Effector memory CD8-positive, alpha-beta T cell (primary cell): ENCODE measurements around the gene SYNE1.
A peak's percentile ranks its signal among the peaks of the same experiment; 100 is the strongest.

ENCODE experiments used
- ATAC-seq: fragments of 150-1000 bp; cut with Tn5 transposase; replicated peaks from 2 replicates; pipeline ENCODE4 v1.10.0; 2021; ENCODE audit warnings: mild to moderate bottlenecking, moderate library complexity
- DNase-seq, 3 experiments: peaks; one replicate each; pipeline ENCODE4 v3.0.0; 2021
- H3K27ac Mint-ChIP-seq, 2 donors: one replicate each; pipeline ENCODE4 v1.8.0; 2022; ENCODE audit warnings: mild to moderate bottlenecking in 2 of 2, mixed read lengths in 2 of 2, moderate library complexity in 2 of 2
- H3K27me3 Mint-ChIP-seq, 2 donors: one replicate each; pipeline ENCODE4 v1.8.0; 2022; ENCODE audit warnings: mixed read lengths in 2 of 2
- H3K36me3 Mint-ChIP-seq: one replicate; pipeline ENCODE4 v1.8.0; 2022; ENCODE audit warnings: mild to moderate bottlenecking, moderate library complexity, mixed read lengths; ENCODE audit not compliant: insufficient read depth
- H3K4me1 Mint-ChIP-seq, 2 donors: one replicate each; pipeline ENCODE4 v1.8.0; 2022; ENCODE audit warnings: low read depth in 2 of 2, mixed read lengths in 2 of 2
- H3K4me3 Mint-ChIP-seq, 2 donors: one replicate each; pipeline ENCODE4 v1.8.0; 2022; ENCODE audit warnings: mild to moderate bottlenecking in 2 of 2, mixed read lengths in 2 of 2, moderate library complexity in 2 of 2
- H3K9me3 Mint-ChIP-seq, 2 donors: one replicate each; pipeline ENCODE4 v1.8.0; 2022; ENCODE audit warnings: mixed read lengths in 2 of 2

Gene SYNE1

DNA sequence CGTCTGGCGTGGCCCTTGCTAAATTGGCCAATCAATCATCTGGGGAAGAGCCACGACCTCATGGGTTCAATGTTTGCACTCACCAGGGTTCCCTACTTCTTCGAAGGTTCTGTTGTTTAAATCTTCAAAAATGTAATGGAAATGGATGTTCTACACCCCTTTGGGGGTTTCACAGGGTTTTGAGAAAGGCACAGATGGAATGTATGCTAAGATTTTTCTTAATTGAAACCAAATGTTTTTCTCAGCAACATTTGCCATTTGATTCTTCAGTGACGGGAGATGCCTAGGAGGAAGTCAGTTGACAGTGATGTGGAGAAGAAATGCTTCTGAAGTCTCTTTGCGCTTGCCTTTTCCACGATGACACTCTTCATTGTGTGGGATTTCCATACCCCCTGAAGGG lies 517.3 kb downstream of the SYNE1 start:
- H3K27me3 Mint-ChIP-seq = no peaks in the 10 kb centered on the region
- ATAC-seq (no peak), DNase-seq (no peak)
- peaks cover 39% of the 10 kb centered on the region for H3K36me3 Mint-ChIP-seq
- H3K27ac Mint-ChIP-seq = no peak overlapping the region
- H3K4me3 Mint-ChIP-seq = no peak overlapping the region
- peaks cover 0 to 7% of the 10 kb centered on the region in 2 donors for H3K4me1 Mint-ChIP-seq
- peaks cover 0 to 1% of the 10 kb centered on the region in 2 donors for H3K9me3 Mint-ChIP-seq

DNA sequence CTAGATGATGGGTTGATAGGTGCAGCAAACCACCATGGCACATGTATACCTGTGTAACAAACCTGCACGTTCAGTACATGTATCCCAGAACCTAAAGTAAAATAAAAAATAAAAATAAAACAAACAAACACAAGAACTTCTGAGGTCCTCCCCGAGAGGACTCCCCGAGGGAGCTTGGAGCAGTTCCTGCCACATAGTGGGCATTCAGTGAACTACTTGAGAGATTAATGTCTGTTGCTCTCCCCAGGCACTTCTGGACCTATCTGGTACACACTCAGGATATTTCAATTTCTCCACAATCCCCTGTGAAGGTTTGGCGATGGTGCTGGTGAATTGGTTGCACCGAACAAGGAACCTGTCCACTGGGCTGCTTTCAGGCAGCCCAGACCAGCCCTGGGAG lies 518.5 kb downstream of the SYNE1 start:
- H3K27me3 Mint-ChIP-seq = no peaks in the 10 kb centered on the region
- H3K36me3 Mint-ChIP-seq = peaks cover 31% of the 10 kb centered on the region
- ATAC-seq (no peak), DNase-seq (no peak)
- H3K4me3 Mint-ChIP-seq = no peak overlapping the region
- peaks cover 0 to 7% of the 10 kb centered on the region in 2 donors for H3K4me1 Mint-ChIP-seq
- H3K27ac Mint-ChIP-seq = peak overlapping the region in 1 of 2 donors; percentile 80
- H3K9me3 Mint-ChIP-seq = peaks cover 0 to 1% of the 10 kb centered on the region in 2 donors

DNA sequence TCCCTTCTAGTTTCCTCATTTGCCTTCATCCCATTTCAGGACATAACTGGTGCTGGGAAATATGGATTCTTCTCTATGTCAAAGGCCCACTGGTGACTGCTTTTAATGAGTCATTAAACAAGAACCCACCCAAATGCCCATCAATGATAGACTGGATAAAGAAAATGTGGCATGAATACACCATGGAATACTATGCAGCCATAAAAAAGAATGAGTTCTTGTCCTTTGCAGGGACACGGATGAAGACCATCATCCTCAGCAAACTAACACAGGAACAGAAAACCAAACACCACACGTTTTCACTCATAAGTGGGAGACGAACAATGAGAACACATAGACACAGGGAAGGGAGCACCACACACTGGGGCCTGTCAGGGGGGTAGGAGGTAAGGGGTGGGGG lies 518.9 kb downstream of the SYNE1 start:
- H3K4me3 Mint-ChIP-seq = no peak overlapping the region
- peaks cover 0 to 7% of the 10 kb centered on the region in 2 donors for H3K4me1 Mint-ChIP-seq
- peak overlapping the region in 1 of 2 donors; percentile 80 for H3K27ac Mint-ChIP-seq
- peaks cover 0 to 1% of the 10 kb centered on the region in 2 donors for H3K9me3 Mint-ChIP-seq
- DNase-seq (no peak), ATAC-seq (no peak)
- peaks cover 27% of the 10 kb centered on the region for H3K36me3 Mint-ChIP-seq
- no peaks in the 10 kb centered on the region for H3K27me3 Mint-ChIP-seq

DNA sequence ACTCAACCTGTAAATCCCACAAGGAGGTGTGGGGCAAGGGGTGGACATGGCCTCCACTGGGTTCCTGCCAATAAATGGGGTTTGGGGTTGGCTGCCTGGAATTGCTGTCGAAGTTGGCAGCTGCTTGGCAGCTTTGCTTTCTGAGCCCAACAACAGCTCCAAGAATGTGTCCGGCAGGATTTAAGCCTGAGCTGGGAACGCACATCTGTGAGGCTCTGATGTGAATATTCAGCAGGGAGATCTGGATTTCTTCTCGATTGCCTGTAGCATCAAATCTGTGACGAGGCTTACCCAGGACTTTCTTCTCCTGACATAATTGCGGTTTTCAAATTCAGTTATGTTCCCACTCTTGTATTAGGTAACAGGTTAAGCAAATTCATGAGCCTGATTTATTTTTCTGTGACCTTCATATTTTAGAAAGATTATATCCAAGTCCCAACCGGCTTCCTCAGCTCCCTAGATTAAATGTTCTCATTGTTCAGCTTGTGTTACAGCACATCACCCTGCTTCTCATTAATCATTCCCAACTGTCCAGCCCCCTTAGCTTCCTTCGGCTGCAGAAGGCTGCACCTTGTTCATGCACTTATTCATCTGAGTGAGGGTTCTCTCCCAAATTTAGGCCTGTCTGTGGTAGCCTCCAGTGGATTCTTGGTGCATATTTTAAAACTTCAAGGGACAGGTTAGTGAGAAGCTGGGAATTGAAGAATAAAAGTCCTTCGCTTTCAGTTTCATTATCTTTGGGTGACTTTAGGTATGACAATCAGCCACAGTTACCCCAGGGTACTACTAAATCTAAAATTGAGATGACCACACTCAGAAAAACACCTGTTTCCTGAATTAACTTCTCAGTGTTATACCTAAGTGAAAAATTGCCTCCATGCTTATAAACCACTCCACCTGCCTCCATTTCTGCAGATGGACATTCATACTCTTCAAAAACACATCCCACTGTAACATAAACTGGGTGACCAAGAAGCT lies 519.7 kb downstream of the SYNE1 start:
- Mint-ChIP-seq H3K27ac (peak overlapping the region in 1 of 2 donors; percentile 80), H3K36me3 (peaks cover 27% of the 10 kb centered on the region), H3K9me3 (peaks cover 0 to 1% of the 10 kb centered on the region in 2 donors), H3K4me3 (no peak overlapping the region), H3K27me3 (no peaks in the 10 kb centered on the region), H3K4me1 (peaks cover 0 to 7% of the 10 kb centered on the region in 2 donors)
- DNase-seq (no peak), ATAC-seq (no peak)

DNA sequence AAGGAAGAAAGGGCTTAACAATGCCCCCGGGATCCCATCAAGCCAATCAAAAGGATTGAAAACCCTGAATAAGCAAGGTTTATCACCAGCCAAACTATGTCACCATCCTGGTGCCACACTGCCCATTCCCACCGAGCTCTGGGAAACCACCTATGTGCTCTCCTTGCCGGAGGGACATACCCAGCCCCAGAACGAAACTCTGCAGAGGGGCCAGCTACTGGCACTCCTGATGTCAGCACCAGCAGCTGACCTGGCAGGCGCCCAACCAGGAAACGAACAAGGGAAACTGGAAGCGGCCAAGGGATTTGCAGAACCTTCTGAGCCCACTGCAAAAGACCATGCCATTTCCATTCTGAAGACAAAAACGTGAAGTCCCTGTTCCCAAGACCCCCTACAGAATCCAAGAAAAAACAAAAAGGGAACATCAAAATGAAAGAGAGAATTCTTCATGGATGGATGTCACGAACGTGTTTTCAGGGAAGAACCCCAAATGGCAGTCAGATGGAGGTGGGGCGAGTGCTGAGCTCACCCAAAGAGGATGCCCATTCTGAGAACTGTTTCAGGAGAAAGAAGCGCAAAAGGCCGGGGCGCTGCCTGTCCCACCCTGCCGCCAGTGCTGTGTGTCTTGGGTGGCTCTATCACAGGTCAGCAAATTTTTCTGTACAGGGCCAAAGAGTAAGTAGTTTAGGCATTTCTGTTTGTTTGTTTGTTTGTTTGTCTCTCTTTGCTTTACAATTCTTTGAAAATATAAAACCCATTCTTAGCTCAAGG lies 524.5 kb downstream of the SYNE1 start:
- H3K4me1 Mint-ChIP-seq = no peaks in the 10 kb centered on the region
- peaks cover 0 to 12% of the 10 kb centered on the region in 2 donors for H3K27me3 Mint-ChIP-seq
- DNase-seq (no peak), ATAC-seq (no peak)
- peaks cover 4% of the 10 kb centered on the region for H3K36me3 Mint-ChIP-seq
- no peak overlapping the region for H3K27ac Mint-ChIP-seq
- no peaks in the 10 kb centered on the region for H3K9me3 Mint-ChIP-seq
- H3K4me3 Mint-ChIP-seq = no peak overlapping the region

DNA sequence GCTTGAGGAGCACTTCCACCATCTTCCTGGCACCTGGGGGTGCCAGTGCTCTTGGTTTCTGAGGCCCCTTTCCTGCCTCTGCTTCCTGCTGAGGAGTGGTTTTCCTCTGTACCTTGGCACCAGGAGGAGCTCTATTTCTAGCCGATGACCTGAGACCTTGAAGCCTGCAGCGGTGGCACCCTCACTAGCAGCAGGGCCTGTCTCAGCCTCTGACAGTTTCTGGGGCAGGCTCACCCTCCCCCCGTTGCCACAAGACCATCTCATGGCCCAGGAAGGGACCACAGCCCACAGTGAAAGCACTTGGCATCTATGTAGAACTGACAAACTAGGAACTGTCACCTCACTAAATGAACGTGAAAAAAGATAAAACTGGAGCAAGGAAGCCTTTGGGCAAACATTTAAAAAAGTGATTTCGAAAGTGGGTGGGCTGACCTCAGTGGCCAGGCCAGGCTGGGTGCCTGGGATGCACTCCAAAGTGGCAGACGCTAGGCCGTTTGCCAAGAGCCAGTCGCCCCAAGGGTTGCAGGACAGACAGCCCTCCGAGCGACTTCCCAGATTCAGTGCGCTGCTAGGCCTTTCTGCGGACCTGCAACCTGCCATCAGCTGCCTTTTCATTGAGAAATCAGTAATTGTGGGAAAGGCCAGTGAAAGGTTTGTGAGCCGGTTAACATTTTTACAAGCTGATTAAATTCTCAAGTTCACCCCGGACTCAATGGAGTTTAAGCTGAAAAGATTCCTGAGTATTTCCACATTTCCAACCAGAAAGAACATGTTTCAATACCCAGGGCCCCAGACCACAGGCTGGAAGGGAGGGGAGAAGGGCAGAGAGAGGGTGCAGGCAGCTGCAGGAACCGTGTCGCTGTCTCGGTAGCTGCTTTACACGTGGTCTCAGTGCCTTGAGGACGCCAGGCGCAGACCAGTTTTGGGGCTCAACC lies 526.0 kb downstream of the SYNE1 start:
- H3K4me1 Mint-ChIP-seq = no peaks in the 10 kb centered on the region
- H3K36me3 Mint-ChIP-seq = peaks cover 4% of the 10 kb centered on the region
- H3K27ac Mint-ChIP-seq = no peak overlapping the region
- ATAC-seq = no peak
- peaks cover 0 to 12% of the 10 kb centered on the region in 2 donors for H3K27me3 Mint-ChIP-seq
- H3K4me3 Mint-ChIP-seq = no peak overlapping the region
- DNase-seq = no peak
- H3K9me3 Mint-ChIP-seq = no peaks in the 10 kb centered on the region

DNA sequence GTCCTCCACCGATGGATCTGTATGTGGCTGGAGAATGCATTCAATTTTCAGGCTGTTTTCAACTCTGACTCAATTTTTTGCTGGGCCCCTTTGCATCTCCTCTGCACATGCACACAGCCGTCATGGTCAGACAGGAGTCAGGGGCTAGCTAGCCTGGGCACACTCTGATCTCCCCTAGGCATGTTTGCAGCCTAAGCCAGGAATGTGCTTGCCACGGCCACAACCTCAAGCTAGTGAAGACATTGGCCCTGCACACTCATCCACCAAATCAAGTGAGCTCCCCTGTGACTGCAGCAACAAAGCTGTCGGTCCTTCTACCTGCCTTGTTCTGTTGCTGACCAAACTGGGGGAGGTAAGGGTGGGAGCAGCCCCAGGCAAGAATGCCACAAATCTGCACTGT lies 529.2 kb downstream of the SYNE1 start:
- Mint-ChIP-seq H3K4me1 (no peaks in the 10 kb centered on the region), H3K9me3 (no peaks in the 10 kb centered on the region), H3K36me3 (peaks cover 4% of the 10 kb centered on the region), H3K27ac (no peak overlapping the region), H3K27me3 (peaks cover 0 to 12% of the 10 kb centered on the region in 2 donors), H3K4me3 (no peak overlapping the region)
- DNase-seq (no peak), ATAC-seq (no peak)

DNA sequence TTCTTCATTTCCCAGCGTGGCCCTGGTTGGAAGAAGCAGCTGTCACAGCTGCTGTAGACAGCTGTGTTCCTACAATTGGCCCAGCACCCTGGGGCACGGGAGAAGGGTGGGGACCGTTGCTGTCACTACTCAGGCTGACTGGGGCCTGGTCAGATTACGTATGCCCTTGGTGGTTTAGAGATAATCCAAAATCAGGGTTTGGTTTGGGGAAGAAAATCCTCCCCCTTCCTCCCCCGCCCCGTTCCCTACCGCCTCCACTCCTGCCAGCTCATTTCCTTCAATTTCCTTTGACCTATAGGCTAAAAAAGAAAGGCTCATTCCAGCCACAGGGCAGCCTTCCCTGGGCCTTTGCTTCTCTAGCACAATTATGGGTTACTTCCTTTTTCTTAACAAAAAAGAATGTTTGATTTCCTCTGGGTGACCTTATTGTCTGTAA lies 537.0 kb downstream of the SYNE1 start:
- Mint-ChIP-seq H3K36me3 (no peaks in the 10 kb centered on the region), H3K4me3 (no peak overlapping the region), H3K27ac (no peak overlapping the region), H3K27me3 (no peaks in the 10 kb centered on the region), H3K4me1 (peaks cover 0 to 1% of the 10 kb centered on the region in 2 donors), H3K9me3 (no peaks in the 10 kb centered on the region)
- DNase-seq = no peak
- no peak for ATAC-seq

DNA sequence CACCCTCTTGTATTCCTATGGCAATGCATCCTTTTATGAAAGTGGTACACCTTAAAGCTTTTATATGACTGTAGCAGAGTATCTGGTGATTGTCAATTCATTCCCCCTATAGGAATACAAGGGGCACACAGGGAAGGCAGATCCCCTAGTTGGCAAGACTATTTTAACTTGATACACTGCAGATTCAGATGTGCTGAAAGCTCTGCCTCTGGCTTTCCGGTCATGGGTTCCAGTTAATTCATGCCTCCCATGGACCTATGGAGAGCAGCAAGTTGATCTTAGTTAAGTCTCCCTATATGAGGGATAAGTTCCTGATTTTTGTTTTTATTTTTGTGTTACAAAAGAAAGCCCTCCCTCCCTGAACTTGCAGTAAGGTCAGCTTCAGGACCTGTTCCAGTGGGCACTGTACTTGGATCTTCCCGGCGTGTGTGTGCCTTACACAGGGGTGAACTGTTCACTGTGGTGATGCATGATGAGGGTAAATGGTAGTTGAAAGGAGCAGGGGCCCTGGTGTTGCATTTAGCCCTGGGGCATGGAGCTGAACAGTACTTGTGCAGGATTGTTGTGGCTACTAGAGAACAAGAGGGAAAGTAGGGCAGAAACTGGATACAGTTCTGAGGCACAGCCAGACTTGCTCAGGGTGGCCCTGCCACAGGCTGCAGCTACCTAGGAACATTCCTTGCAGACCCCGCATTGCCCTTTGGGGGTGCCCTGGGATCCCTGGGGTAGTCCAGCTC lies 537.5 kb downstream of the SYNE1 start:
- H3K36me3 Mint-ChIP-seq = no peaks in the 10 kb centered on the region
- no peak overlapping the region for H3K4me3 Mint-ChIP-seq
- ATAC-seq (no peak), DNase-seq (no peak)
- no peak overlapping the region for H3K27ac Mint-ChIP-seq
- no peaks in the 10 kb centered on the region for H3K27me3 Mint-ChIP-seq
- no peaks in the 10 kb centered on the region for H3K9me3 Mint-ChIP-seq
- peaks cover 0 to 4% of the 10 kb centered on the region in 2 donors for H3K4me1 Mint-ChIP-seq

DNA sequence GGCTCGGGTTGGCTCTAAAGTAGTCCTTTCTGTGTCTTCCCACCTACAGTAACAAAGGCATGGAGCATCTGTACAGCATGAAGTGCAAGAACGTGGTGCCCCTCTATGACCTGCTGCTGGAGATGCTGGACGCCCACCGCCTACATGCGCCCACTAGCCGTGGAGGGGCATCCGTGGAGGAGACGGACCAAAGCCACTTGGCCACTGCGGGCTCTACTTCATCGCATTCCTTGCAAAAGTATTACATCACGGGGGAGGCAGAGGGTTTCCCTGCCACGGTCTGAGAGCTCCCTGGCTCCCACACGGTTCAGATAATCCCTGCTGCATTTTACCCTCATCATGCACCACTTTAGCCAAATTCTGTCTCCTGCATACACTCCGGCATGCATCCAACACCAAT lies 538.5 kb downstream of the SYNE1 start:
- Mint-ChIP-seq H3K4me3 (no peak overlapping the region), H3K36me3 (no peaks in the 10 kb centered on the region), H3K9me3 (no peaks in the 10 kb centered on the region), H3K4me1 (peaks cover 0 to 4% of the 10 kb centered on the region in 2 donors), H3K27me3 (no peaks in the 10 kb centered on the region), H3K27ac (no peak overlapping the region)
- no peak for ATAC-seq
- no peak for DNase-seq

DNA sequence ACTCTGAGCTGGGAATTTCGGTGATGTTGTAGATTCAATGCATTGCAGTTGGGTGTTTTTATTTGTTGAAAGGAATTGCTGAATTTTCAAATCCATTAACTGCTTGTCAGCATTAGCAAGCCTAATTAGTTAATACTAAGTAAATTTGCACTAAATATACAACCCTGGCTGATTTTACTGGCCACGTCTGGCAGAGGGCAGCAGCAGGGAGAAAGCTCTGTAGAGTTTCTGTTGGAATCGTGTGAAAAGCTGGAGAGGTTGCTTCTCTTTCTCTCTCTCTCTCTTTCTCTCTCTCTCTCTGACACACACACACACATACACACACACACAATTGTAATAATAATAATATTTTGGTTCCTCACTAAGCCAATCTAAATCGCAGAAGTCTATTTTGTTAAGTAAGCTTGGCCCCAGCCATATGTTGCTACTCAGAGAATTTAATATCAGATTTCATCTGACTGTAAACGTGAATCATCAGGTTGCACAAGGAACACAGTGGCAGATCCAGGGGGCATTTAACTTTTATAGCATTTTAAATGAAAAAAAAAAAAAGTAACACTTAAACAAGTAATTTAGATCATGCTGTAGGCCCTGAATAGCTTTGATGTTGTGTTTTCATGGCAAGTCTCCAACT lies 540.2 kb downstream of the SYNE1 start:
- no peak for DNase-seq

DNA sequence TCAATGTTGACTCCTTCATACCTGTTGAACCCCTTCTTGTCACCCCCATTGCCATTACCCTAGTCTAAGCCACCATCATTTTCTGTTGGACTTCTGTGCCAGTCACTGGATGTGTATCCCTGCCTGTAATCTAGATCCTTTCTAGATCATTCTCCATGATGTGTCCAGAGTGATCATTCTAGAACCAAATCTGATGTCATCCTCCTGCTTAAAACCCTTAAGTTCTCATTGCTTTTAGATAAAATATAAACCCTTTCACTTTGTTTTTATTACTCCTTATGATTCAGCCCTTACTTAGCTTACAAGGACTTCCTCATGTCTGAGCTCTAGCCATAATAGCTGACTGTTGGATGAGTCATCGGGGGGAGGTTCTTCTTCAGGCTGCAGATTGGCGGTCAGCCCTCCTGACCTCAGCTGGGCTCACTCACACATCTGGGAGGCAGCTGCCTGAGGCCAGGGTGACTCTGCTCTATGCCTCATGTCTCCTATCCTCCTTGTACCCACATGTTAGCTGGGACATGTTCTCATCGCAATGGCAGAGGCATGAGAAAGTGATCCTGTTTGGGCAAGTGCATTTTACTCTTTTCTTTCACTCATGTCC lies 542.1 kb downstream of the SYNE1 start:
- Mint-ChIP-seq H3K27me3 (peaks cover 6 to 8% of the 10 kb centered on the region in 2 donors), H3K4me1 (peaks cover 0 to 4% of the 10 kb centered on the region in 2 donors), H3K4me3 (no peak overlapping the region), H3K36me3 (no peaks in the 10 kb centered on the region), H3K9me3 (no peaks in the 10 kb centered on the region), H3K27ac (no peak overlapping the region)
- DNase-seq (no peak), ATAC-seq (no peak)

More for the DNA sequence above, 540.2 kb downstream of the SYNE1 start:
- Mint-ChIP-seq H3K9me3 (no peaks in the 10 kb centered on the region), H3K27me3 (no peaks in the 10 kb centered on the region), H3K4me3 (no peak overlapping the region), H3K27ac (no peak overlapping the region), H3K4me1 (peaks cover 0 to 4% of the 10 kb centered on the region in 2 donors), H3K36me3 (no peaks in the 10 kb centered on the region)
- ATAC-seq = no peak
